ENCODE data around the gene PLAA.

Gene PLAA

GRCh38 chr9:26928902-26929495, 18.0 kb downstream of the PLAA start:
- no peak for TF ChIP-seq ZFX (IDR thresholded peaks at IDR 0.05)
- no peak for TF ChIP-seq CTCF (conservative IDR thresholded peaks at IDR 0.05)
- H3K27ac ChIP-seq = no peak overlapping the region

- TF ChIP-seq ZFX (IDR thresholded peaks at IDR 0.05) = no peak
- TF ChIP-seq CTCF (conservative IDR thresholded peaks at IDR 0.05) = no peak
- no peak overlapping the region for H3K27ac ChIP-seq
These were observed 21.4 kb downstream of the PLAA start for GRCh38 chr9:26925609-26926008.

- TF ChIP-seq ZFX (IDR thresholded peaks at IDR 0.05) = no peak
These were observed 27.3 kb downstream of the PLAA start for GRCh38 chr9:26919698-26920097.

GRCh38 chr9:26913138-26913668, 33.8 kb downstream of the PLAA start:
- TF ChIP-seq ZFX (IDR thresholded peaks at IDR 0.05) (no peak), CTCF (conservative IDR thresholded peaks at IDR 0.05) (no peak)
- H3K27ac ChIP-seq = no peak overlapping the region

More at GRCh38 chr9:26919698-26920097, 27.3 kb downstream of the PLAA start:
- H3K27ac ChIP-seq = no peak overlapping the region

- TF ChIP-seq ZFX (IDR thresholded peaks at IDR 0.05) (no peak), CTCF (conservative IDR thresholded peaks at IDR 0.05) (no peak)
- no peak overlapping the region for H3K27ac ChIP-seq
These were observed 42.4 kb downstream of the PLAA start for GRCh38 chr9:26904671-26905070.

GRCh38 chr9:26904070-26904469, 43.0 kb downstream of the PLAA start:
- H3K27ac ChIP-seq = no peak overlapping the region
- no peak for TF ChIP-seq ZFX (IDR thresholded peaks at IDR 0.05)
- no peak for TF ChIP-seq CTCF (conservative IDR thresholded peaks at IDR 0.05)

GRCh38 chr9:26893030-26893676, 53.9 kb downstream of the PLAA start:
- TF ChIP-seq ZFX (IDR thresholded peaks at IDR 0.05) = no peak
- TF ChIP-seq CTCF (conservative IDR thresholded peaks at IDR 0.05) = no peak
- H3K27ac ChIP-seq = peak overlapping the region; percentile 93

All from C4-2B (cell line).